ENCODE measurements around the gene PTPRK. TPM values are rescaled to one million over a fixed set of nuclear protein-coding genes. Genes with fewer than 3 reads are reported as not detected.

PTPRK gene
- total RNA-seq, 4 donors from 2014 or later = 26.7 to 47.5 (median 41.4) TPM

GRCh38 chr6:127923135-127923534, 597.3 kb downstream of the PTPRK start:
- intact Hi-C loops (cut with DNase I; ENCODE audit: low total_unique reads) = no loop called here
- TF ChIP-seq POLR2A (IDR thresholded peaks at IDR 0.05) (no peak), CTCF (IDR thresholded peaks at IDR 0.05) (no peak)
- no peak overlapping the region for H3K4me3 ChIP-seq (ENCODE audit: low read depth, poor library complexity, severe bottlenecking)
- DNase-seq (ENCODE audit: low spot score in 2 of 2) = no peak
- 86 to 100% methylated on average over 2 of the region's 2 CpGs for WGBS, 2 donors

- no peak for DNase-seq (ENCODE audit: low spot score in 2 of 2)
- no peak overlapping the region for H3K4me3 ChIP-seq (ENCODE audit: low read depth, poor library complexity, severe bottlenecking)
- intact Hi-C loops (cut with DNase I; ENCODE audit: low total_unique reads) = no loop called here
- 93 to 94% methylated on average over 6 of the region's 6 CpGs for WGBS, 2 donors
- no peak for TF ChIP-seq POLR2A (IDR thresholded peaks at IDR 0.05)
- TF ChIP-seq CTCF (IDR thresholded peaks at IDR 0.05) = no peak
Measured at GRCh38 chr6:127921982-127922381, 598.4 kb downstream of the PTPRK start.

- no peak overlapping the region for H3K4me3 ChIP-seq (ENCODE audit: low read depth, poor library complexity, severe bottlenecking)
- DNase-seq (ENCODE audit: low spot score in 2 of 2) = no peak
- WGBS, 2 donors = 76 to 86% methylated on average over 3 of the region's 3 CpGs
- TF ChIP-seq POLR2A (IDR thresholded peaks at IDR 0.05) (no peak), CTCF (IDR thresholded peaks at IDR 0.05) (no peak)
- intact Hi-C loops (cut with DNase I; ENCODE audit: low total_unique reads) = no loop called here
Measured at GRCh38 chr6:127920804-127921203, 599.6 kb downstream of the PTPRK start.

Data from lower leg skin (tissue), 4 donors.